Measurements from ENCODE around the gene KEL. TPM values are rescaled to one million over a fixed set of nuclear protein-coding genes. Genes with fewer than 3 reads are reported as not detected.
"Not testable (repeated sequence)": the region's sequence is repeated elsewhere in the genome, so short reads cannot be mapped to it uniquely, and the experiment has no call there.

The KEL gene
- total RNA-seq, 1 donor from 2014 or later: 1.5 TPM

GRCh38 chr7:142997456-142997989, 35.4 kb upstream of the KEL start:
- Mint-ChIP-seq H3K27ac (ENCODE audit: unreplicated experiment) (no peak overlapping the region), H3K36me3 (ENCODE audit: unreplicated experiment) (no peaks in the 10 kb centered on the region), H3K27me3 (ENCODE audit: unreplicated experiment) (peaks cover 28% of the 10 kb centered on the region), H3K4me3 (ENCODE audit: unreplicated experiment) (no peak overlapping the region), H3K9me3 (ENCODE audit: unreplicated experiment) (no peaks in the 10 kb centered on the region), H3K4me1 (ENCODE audit: unreplicated experiment) (no peaks in the 10 kb centered on the region)
- no peak for TF ChIP-seq CTCF (IDR thresholded peaks at IDR 0.05)
- DNase-seq (ENCODE audit: extremely low spot score, unreplicated experiment): no peak

- no peak for TF ChIP-seq CTCF (IDR thresholded peaks at IDR 0.05)
- no peak overlapping the region for H3K27ac Mint-ChIP-seq (ENCODE audit: unreplicated experiment)
- peaks cover 22% of the 10 kb centered on the region for H3K27me3 Mint-ChIP-seq (ENCODE audit: unreplicated experiment)
- no peaks in the 10 kb centered on the region for H3K36me3 Mint-ChIP-seq (ENCODE audit: unreplicated experiment)
- H3K9me3 Mint-ChIP-seq (ENCODE audit: unreplicated experiment): no peaks in the 10 kb centered on the region
- no peak for DNase-seq (ENCODE audit: extremely low spot score, unreplicated experiment)
- H3K4me3 Mint-ChIP-seq (ENCODE audit: unreplicated experiment): no peak overlapping the region
- H3K4me1 Mint-ChIP-seq (ENCODE audit: unreplicated experiment): no peaks in the 10 kb centered on the region
Measured at GRCh38 chr7:142992427-142992826, 30.3 kb upstream of the KEL start.

GRCh38 chr7:142984297-142984696, 22.1 kb upstream of the KEL start:
- Mint-ChIP-seq H3K4me3 (ENCODE audit: unreplicated experiment) (no peak overlapping the region), H3K9me3 (ENCODE audit: unreplicated experiment) (peaks cover 13% of the 10 kb centered on the region), H3K27me3 (ENCODE audit: unreplicated experiment) (peaks cover 6% of the 10 kb centered on the region), H3K4me1 (ENCODE audit: unreplicated experiment) (no peaks in the 10 kb centered on the region), H3K27ac (ENCODE audit: unreplicated experiment) (no peak overlapping the region), H3K36me3 (ENCODE audit: unreplicated experiment) (no peaks in the 10 kb centered on the region)
- no peak for TF ChIP-seq CTCF (IDR thresholded peaks at IDR 0.05)
- no peak for DNase-seq (ENCODE audit: extremely low spot score, unreplicated experiment)

- peaks cover 13% of the 10 kb centered on the region for H3K9me3 Mint-ChIP-seq (ENCODE audit: unreplicated experiment)
Measured at GRCh38 chr7:142983825-142984224, 21.7 kb upstream of the KEL start.

GRCh38 chr7:142978402-142978801, 16.2 kb upstream of the KEL start:
- peaks cover 13% of the 10 kb centered on the region for H3K9me3 Mint-ChIP-seq (ENCODE audit: unreplicated experiment)
- H3K27me3 Mint-ChIP-seq (ENCODE audit: unreplicated experiment); H3K4me1 Mint-ChIP-seq (ENCODE audit: unreplicated experiment); H3K27ac Mint-ChIP-seq (ENCODE audit: unreplicated experiment); H3K4me3 Mint-ChIP-seq (ENCODE audit: unreplicated experiment); H3K36me3 Mint-ChIP-seq (ENCODE audit: unreplicated experiment); DNase-seq (ENCODE audit: extremely low spot score, unreplicated experiment): not testable (repeated sequence)

More at GRCh38 chr7:142983825-142984224, 21.7 kb upstream of the KEL start:
- Mint-ChIP-seq H3K4me3 (ENCODE audit: unreplicated experiment) (no peak overlapping the region), H3K27ac (ENCODE audit: unreplicated experiment) (no peak overlapping the region), H3K27me3 (ENCODE audit: unreplicated experiment) (peaks cover 6% of the 10 kb centered on the region), H3K4me1 (ENCODE audit: unreplicated experiment) (no peaks in the 10 kb centered on the region), H3K36me3 (ENCODE audit: unreplicated experiment) (no peaks in the 10 kb centered on the region)
- DNase-seq (ENCODE audit: extremely low spot score, unreplicated experiment): no peak
- no peak for TF ChIP-seq CTCF (IDR thresholded peaks at IDR 0.05)

GRCh38 chr7:142974626-142975025, 12.5 kb upstream of the KEL start:
- H3K4me3 Mint-ChIP-seq (ENCODE audit: unreplicated experiment): no peak overlapping the region
- peaks cover 1% of the 10 kb centered on the region for H3K36me3 Mint-ChIP-seq (ENCODE audit: unreplicated experiment)
- H3K27ac Mint-ChIP-seq (ENCODE audit: unreplicated experiment): no peak overlapping the region

More at GRCh38 chr7:142974626-142975025, 12.5 kb upstream of the KEL start:
- Mint-ChIP-seq H3K27me3 (ENCODE audit: unreplicated experiment) (no peaks in the 10 kb centered on the region), H3K4me1 (ENCODE audit: unreplicated experiment) (no peaks in the 10 kb centered on the region), H3K9me3 (ENCODE audit: unreplicated experiment) (no peaks in the 10 kb centered on the region)
- TF ChIP-seq CTCF (IDR thresholded peaks at IDR 0.05): no peak
- no peak for DNase-seq (ENCODE audit: extremely low spot score, unreplicated experiment)
